GM11168 (cell line): Measurements from ENCODE around the gene RXFP3.
"Not testable (repeated sequence)": the region's sequence is repeated elsewhere in the genome, so short reads cannot be mapped to it uniquely, and the experiment has no call there.

Experiments used
- in situ Hi-C: fragments of 300-500 bp; cut with MboI; formaldehyde crosslinking; loops from one replicate; pipeline ENCODE4 v1.12.0; 2022; ENCODE audit warnings: low sequenced_read_pairs; ENCODE audit not compliant: unreplicated experiment

The RXFP3 gene

GRCh38 chr5:33936381-33937016 is at the start of gene RXFP3:
RXFP3 (plus strand) TSS chr5:33936386; CDS start chr5:33936741, 355 bp downstream.
- in situ Hi-C loops, result loop anchor here (10.0 to 25.0 kb wide), 2 partner anchors 352 to 499 kb away; partner anchors contain the start of gene TARS1

GRCh38 chr5:33887268-33887667 is 48.9 kb upstream of the RXFP3 start:
- in situ Hi-C loops, result no loop called here

- in situ Hi-C loops, result no loop called here
These were observed 47.6 kb upstream of the RXFP3 start for GRCh38 chr5:33888587-33888986.

GRCh38 chr5:33890131-33891032 is 45.8 kb upstream of the RXFP3 start:
- in situ Hi-C loops, result no loop called here

- in situ Hi-C loops, result no loop called here
These were observed 44.8 kb upstream of the RXFP3 start for GRCh38 chr5:33891446-33891787.

- in situ Hi-C loops, result no loop called here
These were observed 44.2 kb upstream of the RXFP3 start, which contains the start of gene ADAMTS12 for GRCh38 chr5:33891788-33892619. ADAMTS12 (minus strand) TSS chr5:33891990; CDS start chr5:33891856, 134 bp downstream.

- in situ Hi-C loops, result no loop called here
These were observed 43.5 kb upstream of the RXFP3 start for GRCh38 chr5:33892620-33893137.

- in situ Hi-C loops, result no loop called here
These were observed 41.6 kb upstream of the RXFP3 start for GRCh38 chr5:33894566-33894965.

- in situ Hi-C loops, result no loop called here
These were observed 35.0 kb upstream of the RXFP3 start for GRCh38 chr5:33901156-33901555.

GRCh38 chr5:33903118-33903517 is 33.1 kb upstream of the RXFP3 start:
- in situ Hi-C loops, result no loop called here

- in situ Hi-C loops, result no loop called here
These were observed 30.8 kb upstream of the RXFP3 start for GRCh38 chr5:33905381-33905780.

- in situ Hi-C loops, result not testable (repeated sequence)
These were observed 29.9 kb upstream of the RXFP3 start for GRCh38 chr5:33906248-33906647.

- in situ Hi-C loops, result not testable (repeated sequence)
These were observed 21.3 kb upstream of the RXFP3 start for GRCh38 chr5:33914844-33915243.

- in situ Hi-C loops, result no loop called here
These were observed 15.2 kb upstream of the RXFP3 start for GRCh38 chr5:33921002-33921401.

GRCh38 chr5:33925278-33925677 is 10.9 kb upstream of the RXFP3 start:
- in situ Hi-C loops, result loop anchor here (25.0 kb wide), 1 partner anchor 488 kb away; the partner anchor contains the start of gene TARS1

GRCh38 chr5:33927685-33928084 is 8.5 kb upstream of the RXFP3 start:
- in situ Hi-C loops, result loop anchor here (25.0 kb wide), 1 partner anchor 490 kb away; the partner anchor contains the start of gene TARS1

- in situ Hi-C loops, result loop anchor here (25.0 kb wide), 1 partner anchor 491 kb away; the partner anchor contains the start of gene TARS1
These were observed 7.9 kb upstream of the RXFP3 start for GRCh38 chr5:33928283-33928682.

- in situ Hi-C loops, result loop anchor here (10.0 to 25.0 kb wide), 2 partner anchors 345 to 493 kb away; partner anchors contain the start of gene TARS1
These were observed 6.1 kb upstream of the RXFP3 start for GRCh38 chr5:33929925-33930690.

- in situ Hi-C loops, result loop anchor here (10.0 to 25.0 kb wide), 2 partner anchors 346 to 494 kb away; partner anchors contain the start of gene TARS1
These were observed 5.0 kb upstream of the RXFP3 start for GRCh38 chr5:33931136-33931535.
